GOT3 (cell line): ENCODE measurements around the gene CACNA1C.

ENCODE experiments used
- DNase-seq: peaks from one replicate; lab custom pipeline; 2025; ENCODE audit warnings: mixed read lengths; lab: John Stamatoyannopoulos, UW

Gene CACNA1C

GRCh38 chr12:2553388-2554126 lies 500.8 kb downstream of the CACNA1C start:
- DNase-seq = no peak

- DNase-seq = no peak
Observed at GRCh38 chr12:2555487-2556082, 502.8 kb downstream of the CACNA1C start.

- DNase-seq = no peak
Observed at GRCh38 chr12:2557597-2557996, 504.8 kb downstream of the CACNA1C start.

- no peak for DNase-seq
Observed at GRCh38 chr12:2559931-2560330, 507.1 kb downstream of the CACNA1C start.

- no peak for DNase-seq
Observed at GRCh38 chr12:2560356-2560755, 507.6 kb downstream of the CACNA1C start.

- no peak for DNase-seq
Observed at GRCh38 chr12:2561367-2561766, 508.6 kb downstream of the CACNA1C start.

- DNase-seq = no peak
Observed at GRCh38 chr12:2562400-2562799, 509.6 kb downstream of the CACNA1C start.

GRCh38 chr12:2563709-2564108 lies 510.9 kb downstream of the CACNA1C start:
- no peak for DNase-seq

- no peak for DNase-seq
Observed at GRCh38 chr12:2566161-2566560, 513.4 kb downstream of the CACNA1C start.

GRCh38 chr12:2567711-2568110 lies 514.9 kb downstream of the CACNA1C start:
- DNase-seq = no peak

GRCh38 chr12:2570562-2570961 lies 517.8 kb downstream of the CACNA1C start:
- DNase-seq = no peak

GRCh38 chr12:2574355-2574935 lies 521.7 kb downstream of the CACNA1C start:
- no peak for DNase-seq

GRCh38 chr12:2575245-2575644 lies 522.5 kb downstream of the CACNA1C start:
- DNase-seq = no peak

GRCh38 chr12:2578211-2578610 lies 525.4 kb downstream of the CACNA1C start:
- no peak for DNase-seq

GRCh38 chr12:2578772-2579171 lies 526.0 kb downstream of the CACNA1C start:
- no peak for DNase-seq

GRCh38 chr12:2580821-2581220 lies 528.0 kb downstream of the CACNA1C start:
- DNase-seq = no peak

- DNase-seq = no peak
Observed at GRCh38 chr12:2581293-2582045, 528.7 kb downstream of the CACNA1C start.

- DNase-seq = no peak
Observed at GRCh38 chr12:2582631-2583030, 529.8 kb downstream of the CACNA1C start.

GRCh38 chr12:2583091-2583497 lies 530.3 kb downstream of the CACNA1C start:
- no peak for DNase-seq

- DNase-seq = no peak
Observed at GRCh38 chr12:2583642-2584401, 531.0 kb downstream of the CACNA1C start.

- DNase-seq = no peak
Observed at GRCh38 chr12:2586156-2587038, 533.6 kb downstream of the CACNA1C start.
